Memory B cell (primary cell): Measurements from ENCODE around the gene KYAT1.
"Not testable (repeated sequence)": the region's sequence is repeated elsewhere in the genome, so short reads cannot be mapped to it uniquely, and the experiment has no call there.

Experiments used
- ATAC-seq: fragments of 150-1000 bp; cut with Tn5 transposase; 2 replicates; pipeline ENCODE4 v1.10.0; 2021; ENCODE audit warnings: low read depth, mild to moderate bottlenecking, moderate library complexity
- DNase-seq, 2 donors: peaks; one replicate each; pipeline ENCODE4 v3.0.0; 2022; ENCODE audit warnings: low spot score in 2 of 2
- H3K27ac Mint-ChIP-seq: one replicate; pipeline ENCODE4 v1.8.0; 2022; ENCODE audit warnings: mild to moderate bottlenecking, moderate library complexity, mixed read lengths
- H3K27me3 Mint-ChIP-seq: one replicate; pipeline ENCODE4 v1.8.0; 2022; ENCODE audit warnings: mixed read lengths
- H3K36me3 Mint-ChIP-seq: one replicate; pipeline ENCODE4 v1.8.0; 2022; ENCODE audit warnings: mild to moderate bottlenecking, mixed read lengths
- H3K4me1 Mint-ChIP-seq: one replicate; pipeline ENCODE4 v1.8.0; 2022; ENCODE audit warnings: mixed read lengths
- H3K4me3 Mint-ChIP-seq: one replicate; pipeline ENCODE4 v1.8.0; 2022; ENCODE audit warnings: mild to moderate bottlenecking, moderate library complexity, mixed read lengths
- H3K9me3 Mint-ChIP-seq: one replicate; pipeline ENCODE4 v1.8.0; 2022; ENCODE audit warnings: mixed read lengths

Gene KYAT1

DNA sequence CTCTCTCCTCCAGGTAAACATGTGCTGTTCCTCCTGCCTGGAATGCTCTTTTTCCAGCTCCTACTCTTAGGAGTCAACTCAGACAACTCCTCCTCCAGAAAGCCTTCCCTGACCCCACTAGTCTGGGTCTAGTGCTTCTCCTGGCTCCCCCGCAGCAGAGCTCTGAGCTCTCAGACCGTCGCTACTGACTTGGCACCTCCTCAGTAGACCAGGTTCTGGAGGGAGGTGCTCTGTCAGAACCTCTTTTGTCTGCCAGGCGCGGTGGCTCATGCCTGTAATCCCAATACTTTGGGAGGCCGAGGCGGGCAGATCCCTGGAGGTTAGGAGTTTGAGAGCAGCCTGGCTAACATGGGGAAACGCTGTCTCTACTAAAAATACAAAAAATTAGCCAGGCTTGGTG lies 3.6 kb upstream of the KYAT1 start:
- no peak for DNase-seq
- Mint-ChIP-seq H3K36me3 (peaks cover 12% of the 10 kb centered on the region), H3K4me1 (peaks cover 23% of the 10 kb centered on the region), H3K27ac (peak overlapping the region; percentile 77), H3K27me3 (no peaks in the 10 kb centered on the region), H3K4me3 (no peak overlapping the region), H3K9me3 (no peaks in the 10 kb centered on the region)
- no peak for ATAC-seq

DNA sequence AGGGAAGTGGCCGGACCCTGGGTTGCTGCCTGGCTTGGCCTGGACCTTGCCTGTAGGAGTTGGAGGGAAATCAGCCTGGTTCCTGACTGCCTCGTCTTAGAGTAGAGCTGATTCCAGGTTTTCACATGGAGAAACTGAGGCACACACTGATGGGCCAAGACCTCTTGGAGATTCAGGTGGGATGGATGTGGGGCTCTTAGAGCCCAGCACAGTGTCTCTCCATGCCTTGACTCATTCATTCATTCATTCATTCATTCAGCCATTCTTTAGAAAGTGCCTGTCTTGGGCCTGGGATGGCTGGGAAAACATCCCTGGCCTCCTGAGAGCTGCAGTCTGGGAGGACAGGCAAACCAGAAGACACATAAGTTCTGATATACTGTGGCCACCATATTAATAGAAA lies 2.4 kb upstream of the KYAT1 start:
- Mint-ChIP-seq H3K4me1 (peaks cover 23% of the 10 kb centered on the region), H3K9me3 (no peaks in the 10 kb centered on the region), H3K27me3 (no peaks in the 10 kb centered on the region), H3K4me3 (peak overlapping the region; percentile 19), H3K36me3 (peaks cover 11% of the 10 kb centered on the region), H3K27ac (no peak overlapping the region)
- ATAC-seq = no peak
- DNase-seq = no peak

DNA sequence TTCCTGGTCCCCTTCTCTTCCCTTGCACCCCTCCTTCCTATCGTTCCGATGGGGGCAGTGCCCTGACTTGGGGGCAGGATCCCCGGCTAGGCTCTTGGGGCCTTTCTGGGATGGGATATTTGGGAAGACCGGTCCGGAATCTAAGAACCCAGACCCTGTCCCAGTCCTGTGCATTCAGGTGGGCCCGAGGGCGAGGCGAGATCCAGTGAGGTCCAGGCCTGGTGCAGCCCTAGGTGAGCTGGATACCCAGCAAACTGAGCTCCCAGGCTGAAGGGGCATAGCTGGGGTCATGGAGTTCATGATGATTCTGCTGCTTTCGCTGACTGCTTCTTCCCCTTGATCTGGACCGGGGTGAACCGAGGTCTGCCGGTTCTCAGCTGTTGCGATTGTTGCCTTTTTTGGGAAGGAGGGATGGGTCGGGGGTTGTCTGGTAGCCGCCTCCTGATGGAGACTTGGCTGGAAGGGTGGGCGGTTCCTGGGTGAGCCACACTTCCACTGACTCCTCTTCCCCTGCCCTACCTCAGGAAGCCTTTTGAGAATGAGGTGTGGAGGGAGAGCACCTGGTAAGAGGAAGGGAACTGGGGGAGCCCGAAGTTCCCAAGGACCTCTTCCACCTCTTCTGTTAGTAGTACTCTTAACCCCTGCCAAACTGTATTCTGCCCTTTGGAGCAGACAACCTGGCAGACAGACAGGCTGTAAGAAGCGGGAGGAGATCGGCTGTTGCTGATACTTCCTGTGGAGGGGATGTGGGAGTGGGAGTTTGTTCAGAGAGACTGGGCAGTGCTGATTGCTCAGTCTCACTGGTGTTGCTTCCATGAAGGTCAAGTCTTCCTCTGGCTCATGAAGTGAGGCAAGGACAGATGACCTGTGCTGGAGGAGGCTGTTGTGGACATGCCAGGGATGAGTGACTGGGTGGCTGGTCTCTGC lies 1.2 kb upstream of the KYAT1 start:
- no peak for DNase-seq
- peaks cover 8% of the 10 kb centered on the region for H3K36me3 Mint-ChIP-seq

DNA sequence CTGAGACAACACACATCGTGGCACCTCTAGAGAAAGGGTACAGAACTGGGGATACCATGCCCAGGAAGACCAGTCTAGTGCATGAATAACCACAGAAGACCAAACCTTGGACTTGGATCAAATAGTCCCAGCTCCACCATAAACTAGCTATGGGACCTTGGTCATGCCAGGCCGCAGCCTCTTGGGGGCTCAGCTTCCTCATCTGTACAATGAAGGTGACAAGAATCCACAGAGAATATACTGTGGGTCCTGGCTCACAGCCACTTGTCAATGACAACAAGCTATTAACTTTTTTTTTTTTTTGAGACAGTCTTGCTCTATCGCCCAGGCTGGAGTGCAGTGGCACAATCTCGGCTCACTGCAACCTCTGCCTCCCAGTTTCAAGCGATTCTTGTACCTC lies 3.9 kb downstream of the KYAT1 start:
- H3K36me3 Mint-ChIP-seq = peaks cover 2% of the 10 kb centered on the region
- H3K27me3 Mint-ChIP-seq = no peaks in the 10 kb centered on the region
- no peak for ATAC-seq
- no peak for DNase-seq
- no peak overlapping the region for H3K27ac Mint-ChIP-seq
- peaks cover 9% of the 10 kb centered on the region for H3K4me1 Mint-ChIP-seq
- no peak overlapping the region for H3K4me3 Mint-ChIP-seq
- H3K9me3 Mint-ChIP-seq = no peaks in the 10 kb centered on the region

More for the DNA sequence above, 1.2 kb upstream of the KYAT1 start:
- Mint-ChIP-seq H3K9me3 (no peaks in the 10 kb centered on the region), H3K4me3 (peak overlapping the region; percentile 98), H3K4me1 (peaks cover 23% of the 10 kb centered on the region), H3K27me3 (no peaks in the 10 kb centered on the region), H3K27ac (peak overlapping the region; percentile 90)
- ATAC-seq = no peak

DNA sequence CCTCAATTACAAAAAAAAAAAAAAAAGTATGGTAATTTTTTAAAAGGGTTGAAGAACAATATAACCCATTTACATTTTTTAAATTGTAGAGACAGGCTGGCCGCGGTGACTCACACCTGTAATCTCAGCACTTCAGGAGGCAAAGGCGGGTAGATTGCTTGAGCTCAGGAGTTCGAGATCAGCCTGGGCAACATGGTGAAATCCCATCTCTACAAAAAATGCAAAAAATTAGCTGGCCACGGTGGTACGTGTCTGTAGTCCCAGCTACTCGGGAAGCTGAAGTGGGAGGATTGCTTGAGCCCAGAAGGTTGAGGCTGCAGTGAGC lies 10.8 kb downstream of the KYAT1 start:
- H3K27ac Mint-ChIP-seq, ATAC-seq, H3K27me3 Mint-ChIP-seq, DNase-seq, H3K36me3 Mint-ChIP-seq, H3K4me3 Mint-ChIP-seq, H3K4me1 Mint-ChIP-seq, H3K9me3 Mint-ChIP-seq: not testable (repeated sequence)

DNA sequence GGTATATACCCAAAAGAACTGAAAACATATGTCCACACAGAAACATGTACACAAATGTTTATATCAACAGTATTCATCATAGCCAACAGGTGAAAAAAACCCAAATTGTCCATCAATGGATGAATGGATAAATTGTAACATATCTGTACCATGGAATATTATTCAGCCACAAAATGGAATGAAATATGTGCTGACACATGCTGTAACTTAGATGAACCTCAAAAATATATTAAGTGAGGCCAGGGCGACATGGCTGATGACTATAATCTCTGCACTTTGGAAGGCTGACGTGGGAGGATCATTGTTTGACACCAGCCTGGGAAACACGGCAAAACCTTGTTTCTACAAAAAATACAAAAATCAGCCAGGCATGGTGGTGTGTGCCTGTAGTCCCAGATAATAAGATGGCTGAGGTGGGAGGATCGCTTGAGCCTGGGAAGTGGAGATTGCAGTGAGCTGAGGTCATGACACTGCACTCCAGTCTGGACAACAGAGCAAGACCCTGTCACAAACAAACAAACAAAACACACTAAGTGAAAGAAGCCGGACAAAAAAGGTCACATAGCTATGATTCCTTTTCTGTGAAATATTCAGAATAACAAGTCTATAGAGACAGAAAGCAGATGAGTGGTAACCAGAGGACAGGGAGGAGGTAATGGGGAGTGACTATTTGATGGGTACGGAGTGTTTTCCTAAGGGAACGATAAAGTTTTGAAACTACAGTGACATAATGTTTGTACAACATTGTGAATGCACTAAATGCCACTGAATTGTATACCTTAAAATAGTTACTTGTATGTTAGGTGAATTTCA lies 11.4 kb downstream of the KYAT1 start:
- Mint-ChIP-seq H3K4me3 (no peak overlapping the region), H3K27me3 (no peaks in the 10 kb centered on the region), H3K9me3 (no peaks in the 10 kb centered on the region), H3K27ac (no peak overlapping the region), H3K36me3 (peaks cover 4% of the 10 kb centered on the region), H3K4me1 (no peaks in the 10 kb centered on the region)
- ATAC-seq (no peak), DNase-seq (no peak)

DNA sequence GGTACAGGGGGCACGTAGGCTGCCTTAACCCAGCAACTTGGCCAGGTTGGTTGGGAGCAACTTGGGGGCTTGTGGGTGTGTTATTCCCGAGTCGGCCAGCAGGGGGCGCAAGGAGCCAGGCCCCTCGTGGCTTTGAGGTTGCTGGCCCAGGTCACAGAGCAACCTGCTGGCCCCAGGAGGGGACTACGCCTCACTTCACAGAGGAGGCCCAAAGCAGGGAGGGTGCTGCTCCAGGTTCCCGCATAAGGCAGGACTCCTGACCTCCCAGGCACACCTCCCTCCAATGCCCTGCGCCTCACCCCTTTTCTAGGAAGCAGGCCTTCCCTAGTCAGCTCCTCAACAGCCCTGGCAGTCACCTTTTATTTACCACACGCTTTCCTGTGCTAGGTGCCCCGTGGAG lies 18.1 kb downstream of the KYAT1 start:
- peak; percentile 83 to 90 for DNase-seq
- no peak overlapping the region for H3K27ac Mint-ChIP-seq
- H3K4me1 Mint-ChIP-seq = peaks cover 3% of the 10 kb centered on the region
- H3K27me3 Mint-ChIP-seq = no peaks in the 10 kb centered on the region
- no peaks in the 10 kb centered on the region for H3K36me3 Mint-ChIP-seq
- no peak overlapping the region for H3K4me3 Mint-ChIP-seq
- no peaks in the 10 kb centered on the region for H3K9me3 Mint-ChIP-seq
- peak; percentile 95 for ATAC-seq

DNA sequence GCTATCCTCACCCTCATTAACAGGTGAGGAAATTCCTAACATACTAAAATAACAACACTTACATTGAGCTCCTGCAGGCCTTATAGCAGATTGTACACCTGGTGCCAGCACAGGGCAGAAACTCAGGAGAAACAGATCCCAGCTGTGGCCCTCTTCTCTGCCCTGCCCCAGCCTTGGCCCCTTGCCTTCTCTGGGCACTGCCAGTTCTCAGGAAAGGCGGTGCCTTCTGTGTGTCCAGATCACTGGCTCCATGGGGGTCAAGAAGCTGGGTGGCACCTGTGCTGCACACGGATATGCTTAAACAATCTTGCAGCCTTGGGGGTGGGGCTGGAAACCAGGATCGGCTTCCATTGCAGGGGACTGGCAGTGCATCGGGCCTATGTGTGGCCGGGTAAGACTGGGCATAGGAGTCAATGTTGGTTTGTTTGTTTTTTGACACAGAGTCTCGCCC lies 19.3 kb downstream of the KYAT1 start:
- ATAC-seq = no peak
- Mint-ChIP-seq H3K27me3 (no peaks in the 10 kb centered on the region), H3K4me1 (peaks cover 3% of the 10 kb centered on the region), H3K4me3 (no peak overlapping the region), H3K27ac (no peak overlapping the region), H3K36me3 (no peaks in the 10 kb centered on the region), H3K9me3 (no peaks in the 10 kb centered on the region)
- no peak for DNase-seq

DNA sequence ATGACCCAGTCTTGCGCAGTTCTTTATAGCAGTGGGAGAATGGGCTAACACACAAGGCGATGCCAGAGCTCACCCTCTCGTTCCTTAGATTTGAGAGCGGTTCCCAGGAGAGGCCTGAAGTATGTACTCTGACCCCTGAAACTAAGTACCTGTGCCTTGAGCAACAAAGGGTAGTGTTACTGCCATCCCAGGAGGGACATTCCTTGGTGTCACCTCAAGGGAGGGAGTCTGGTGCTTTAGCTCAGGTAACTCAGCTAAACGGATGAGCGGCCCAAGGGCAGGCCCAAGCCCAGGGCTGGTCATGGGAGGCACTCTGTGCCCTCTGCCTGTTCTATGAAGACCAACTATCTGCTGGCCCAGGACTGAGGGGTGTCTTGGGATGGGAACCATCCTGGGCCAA lies 20.2 kb downstream of the KYAT1 start:
- no peaks in the 10 kb centered on the region for H3K36me3 Mint-ChIP-seq
- no peak overlapping the region for H3K27ac Mint-ChIP-seq
- H3K4me1 Mint-ChIP-seq = peaks cover 3% of the 10 kb centered on the region
- ATAC-seq (no peak), DNase-seq (no peak)
- H3K4me3 Mint-ChIP-seq = no peak overlapping the region
- no peaks in the 10 kb centered on the region for H3K27me3 Mint-ChIP-seq
- no peaks in the 10 kb centered on the region for H3K9me3 Mint-ChIP-seq

DNA sequence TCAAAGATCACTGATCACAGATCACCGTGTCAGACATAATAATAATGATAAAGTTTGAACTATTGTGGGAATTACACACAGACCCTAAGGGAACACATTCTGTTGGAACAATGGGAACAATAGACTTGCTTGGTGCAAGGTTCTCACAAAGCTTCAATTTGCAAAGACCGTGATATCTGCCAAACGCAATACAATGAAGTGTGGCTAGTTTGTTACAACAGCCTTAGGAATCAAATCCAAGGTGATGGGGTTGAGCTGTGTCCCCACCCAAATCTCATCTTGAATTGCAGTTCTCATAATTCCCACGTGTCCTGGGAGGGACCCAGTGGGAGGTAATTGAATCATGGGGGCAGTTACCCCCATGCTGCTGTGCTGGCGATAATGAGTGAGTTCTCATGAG lies 20.8 kb downstream of the KYAT1 start:
- Mint-ChIP-seq H3K9me3 (no peaks in the 10 kb centered on the region), H3K36me3 (no peaks in the 10 kb centered on the region)

DNA sequence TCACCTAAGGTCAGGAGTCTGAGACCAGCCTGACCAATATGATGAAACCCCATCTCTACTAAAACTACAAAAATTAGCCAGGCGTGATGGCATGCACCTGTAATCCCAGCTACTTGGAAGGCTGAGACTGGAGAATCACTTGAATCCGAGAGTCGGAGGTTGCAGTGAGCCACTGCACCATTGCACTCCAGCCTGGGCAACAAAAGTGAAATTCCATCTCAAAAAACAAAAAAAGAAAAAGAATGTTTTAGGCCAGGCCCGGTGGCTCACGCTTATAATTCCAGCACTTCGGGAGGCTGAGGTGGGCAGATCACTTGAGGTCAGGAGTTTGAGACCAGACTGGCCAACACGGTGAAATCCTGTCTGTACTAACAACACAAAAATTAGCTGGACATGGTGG lies 23.3 kb downstream of the KYAT1 start:
- not testable (repeated sequence) for H3K36me3 Mint-ChIP-seq, H3K27me3 Mint-ChIP-seq, H3K4me3 Mint-ChIP-seq, H3K9me3 Mint-ChIP-seq, ATAC-seq, H3K4me1 Mint-ChIP-seq, DNase-seq, H3K27ac Mint-ChIP-seq

More for the DNA sequence above, 20.8 kb downstream of the KYAT1 start:
- no peak for ATAC-seq
- no peaks in the 10 kb centered on the region for H3K27me3 Mint-ChIP-seq
- no peak for DNase-seq
- peaks cover 3% of the 10 kb centered on the region for H3K4me1 Mint-ChIP-seq
- no peak overlapping the region for H3K4me3 Mint-ChIP-seq
- H3K27ac Mint-ChIP-seq = no peak overlapping the region

DNA sequence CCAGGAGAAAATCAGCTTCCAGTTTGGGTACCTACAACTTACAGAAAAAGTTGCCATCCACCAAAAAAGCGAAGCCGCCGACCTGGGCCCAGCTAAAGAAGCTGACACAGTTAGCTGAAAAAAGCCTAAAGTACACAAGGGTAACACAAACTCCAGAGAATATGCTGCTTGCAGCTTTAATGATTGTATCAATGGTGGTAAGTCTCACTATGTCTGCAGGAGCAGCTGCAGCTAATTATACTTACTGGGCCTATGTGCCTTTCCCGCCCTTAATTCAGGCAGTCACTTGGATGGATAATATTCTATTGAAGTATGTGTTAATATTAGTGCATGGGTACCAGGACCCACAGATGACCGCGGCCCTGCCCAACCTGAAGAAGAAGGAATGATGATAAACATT lies 27.3 kb downstream of the KYAT1 start:
- not testable (repeated sequence) for H3K27me3 Mint-ChIP-seq, H3K4me1 Mint-ChIP-seq, DNase-seq, H3K27ac Mint-ChIP-seq, ATAC-seq, H3K9me3 Mint-ChIP-seq, H3K4me3 Mint-ChIP-seq
- H3K36me3 Mint-ChIP-seq = peaks cover 15% of the 10 kb centered on the region

DNA sequence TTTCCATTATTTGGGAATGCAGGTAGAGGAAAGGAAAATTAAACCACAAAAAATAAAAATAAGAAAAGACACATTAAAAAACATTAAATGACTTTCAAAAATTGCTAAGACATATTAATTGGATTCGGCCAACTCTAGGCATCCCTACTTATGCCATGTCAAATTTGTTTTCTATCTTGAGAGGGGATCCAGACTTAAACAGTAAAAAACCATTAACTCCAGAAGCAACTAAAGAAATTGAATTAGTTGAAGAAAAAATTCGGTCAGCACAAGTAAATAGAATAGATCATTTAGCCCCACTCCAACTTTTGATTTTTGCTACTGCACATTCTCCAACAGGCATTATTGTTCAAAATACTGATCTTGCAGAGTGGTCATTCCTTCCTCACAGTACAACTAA lies 29.1 kb downstream of the KYAT1 start:
- H3K36me3 Mint-ChIP-seq = peaks cover 17% of the 10 kb centered on the region
- H3K4me3 Mint-ChIP-seq, H3K27me3 Mint-ChIP-seq, H3K4me1 Mint-ChIP-seq, H3K9me3 Mint-ChIP-seq, ATAC-seq, DNase-seq, H3K27ac Mint-ChIP-seq: not testable (repeated sequence)

DNA sequence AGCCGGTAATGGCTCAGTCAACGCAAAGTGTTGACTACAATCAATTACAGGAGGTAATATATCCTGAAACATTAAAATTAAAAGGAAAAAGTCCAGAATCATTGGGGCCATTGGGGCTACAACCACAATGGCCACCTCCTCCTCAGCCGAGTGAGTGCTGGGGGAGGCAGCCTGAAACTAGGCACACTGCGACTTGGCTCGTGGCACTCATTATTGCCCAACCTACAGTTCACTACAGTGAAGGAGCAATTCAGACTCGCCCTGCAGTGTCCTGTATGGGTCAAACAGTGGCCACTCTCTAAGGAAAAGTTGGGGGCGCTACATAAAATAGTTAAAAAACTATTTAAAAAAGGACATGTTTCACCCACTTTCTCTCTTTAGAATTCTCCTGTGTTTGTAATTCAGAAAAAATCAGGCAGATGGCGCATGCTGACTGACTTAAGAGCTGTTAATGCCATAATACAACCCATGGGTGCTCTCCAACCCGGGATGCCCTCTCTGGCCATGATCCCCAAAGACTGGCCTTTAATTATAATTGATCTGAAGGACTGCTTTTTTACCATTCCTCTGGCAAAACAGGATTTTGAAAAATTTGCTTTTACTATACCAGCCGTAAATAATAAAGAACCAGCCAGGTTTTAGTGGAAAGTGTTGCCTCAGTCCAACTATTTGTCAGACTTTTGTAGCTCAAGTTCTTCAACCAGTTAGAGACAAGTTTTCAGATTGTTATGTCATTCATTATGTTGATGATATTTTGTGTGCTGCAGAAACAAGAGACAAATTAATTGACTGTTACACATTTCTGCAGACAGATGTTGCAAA lies 29.8 kb downstream of the KYAT1 start:
- DNase-seq, ATAC-seq, H3K4me3 Mint-ChIP-seq, H3K27me3 Mint-ChIP-seq, H3K4me1 Mint-ChIP-seq, H3K9me3 Mint-ChIP-seq, H3K27ac Mint-ChIP-seq: not testable (repeated sequence)
- H3K36me3 Mint-ChIP-seq = peaks cover 18% of the 10 kb centered on the region
